ENCODE results near the gene KLHDC8A.

The KLHDC8A gene

DNA sequence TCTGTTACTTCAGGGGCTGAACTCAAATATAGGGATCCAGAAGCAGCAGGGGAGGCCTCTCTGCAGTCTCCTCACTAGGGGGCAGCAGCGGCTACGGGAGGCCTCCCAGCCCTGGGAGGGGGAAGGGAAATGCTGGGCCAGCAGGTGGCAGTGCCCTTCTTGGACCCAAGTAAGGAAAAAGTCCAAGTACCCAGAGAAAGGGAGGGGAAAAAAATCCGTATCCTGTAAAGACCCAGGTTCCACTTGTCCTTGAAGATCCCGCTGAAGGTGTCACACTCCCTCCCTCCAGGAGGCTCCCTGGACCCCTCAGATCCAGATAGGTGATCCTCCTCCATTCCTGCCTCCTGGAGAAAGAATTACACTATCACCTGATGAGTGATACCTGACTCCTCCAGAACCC lies 21.0 kb downstream of the KLHDC8A start:
- H3K4me3 ChIP-seq (ENCODE audit: low read depth, low read length) = no peak overlapping the region
- TF ChIP-seq, protein P1, sequence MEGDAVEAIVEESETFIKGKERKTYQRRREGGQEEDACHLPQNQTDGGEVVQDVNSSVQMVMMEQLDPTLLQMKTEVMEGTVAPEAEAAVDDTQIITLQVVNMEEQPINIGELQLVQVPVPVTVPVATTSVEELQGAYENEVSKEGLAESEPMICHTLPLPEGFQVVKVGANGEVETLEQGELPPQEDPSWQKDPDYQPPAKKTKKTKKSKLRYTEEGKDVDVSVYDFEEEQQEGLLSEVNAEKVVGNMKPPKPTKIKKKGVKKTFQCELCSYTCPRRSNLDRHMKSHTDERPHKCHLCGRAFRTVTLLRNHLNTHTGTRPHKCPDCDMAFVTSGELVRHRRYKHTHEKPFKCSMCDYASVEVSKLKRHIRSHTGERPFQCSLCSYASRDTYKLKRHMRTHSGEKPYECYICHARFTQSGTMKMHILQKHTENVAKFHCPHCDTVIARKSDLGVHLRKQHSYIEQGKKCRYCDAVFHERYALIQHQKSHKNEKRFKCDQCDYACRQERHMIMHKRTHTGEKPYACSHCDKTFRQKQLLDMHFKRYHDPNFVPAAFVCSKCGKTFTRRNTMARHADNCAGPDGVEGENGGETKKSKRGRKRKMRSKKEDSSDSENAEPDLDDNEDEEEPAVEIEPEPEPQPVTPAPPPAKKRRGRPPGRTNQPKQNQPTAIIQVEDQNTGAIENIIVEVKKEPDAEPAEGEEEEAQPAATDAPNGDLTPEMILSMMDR (IDR thresholded peaks at IDR 0.05; ENCODE audit: low read depth, low read length, missing control alignments) = peak; percentile 93
- no peak for DNase-seq (ENCODE audit: low read depth)

GRCh38 chr1:205332015-205332791 lies 24.5 kb downstream of the KLHDC8A start:
- H3K4me3 ChIP-seq (ENCODE audit: low read depth, low read length) = no peak overlapping the region
- TF ChIP-seq, protein P1 (IDR thresholded peaks at IDR 0.05; ENCODE audit: low read depth, low read length, missing control alignments) = no peak
- no peak for DNase-seq (ENCODE audit: low read depth)

GRCh38 chr1:205330150-205330549 lies 26.6 kb downstream of the KLHDC8A start:
- TF ChIP-seq, protein P1 (IDR thresholded peaks at IDR 0.05; ENCODE audit: low read depth, low read length, missing control alignments) = no peak
- DNase-seq (ENCODE audit: low read depth) = no peak
- H3K4me3 ChIP-seq (ENCODE audit: low read depth, low read length) = no peak overlapping the region

DNA sequence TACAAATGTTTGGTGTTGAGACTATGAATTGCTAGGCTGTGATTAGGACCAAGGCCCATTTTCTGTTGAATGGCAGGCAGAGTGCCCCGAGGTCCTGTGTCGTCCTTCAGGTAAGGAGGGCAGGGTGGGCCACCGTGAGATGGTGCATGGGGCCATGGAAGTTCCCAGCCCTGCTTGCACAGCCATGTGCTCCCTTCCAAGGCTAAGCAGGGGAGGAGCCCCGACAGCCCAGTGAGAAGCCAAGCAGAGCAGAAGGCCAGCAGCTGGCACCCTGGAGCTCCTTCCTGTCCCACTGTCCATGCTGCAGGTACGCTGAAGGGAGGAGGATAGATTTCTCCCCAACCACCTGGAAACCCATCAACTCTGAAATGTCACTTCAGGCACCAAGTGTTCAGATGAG lies 27.0 kb downstream of the KLHDC8A start:
- DNase-seq (ENCODE audit: low read depth) = no peak
- TF ChIP-seq, protein P1 (IDR thresholded peaks at IDR 0.05; ENCODE audit: low read depth, low read length, missing control alignments) = no peak

DNA sequence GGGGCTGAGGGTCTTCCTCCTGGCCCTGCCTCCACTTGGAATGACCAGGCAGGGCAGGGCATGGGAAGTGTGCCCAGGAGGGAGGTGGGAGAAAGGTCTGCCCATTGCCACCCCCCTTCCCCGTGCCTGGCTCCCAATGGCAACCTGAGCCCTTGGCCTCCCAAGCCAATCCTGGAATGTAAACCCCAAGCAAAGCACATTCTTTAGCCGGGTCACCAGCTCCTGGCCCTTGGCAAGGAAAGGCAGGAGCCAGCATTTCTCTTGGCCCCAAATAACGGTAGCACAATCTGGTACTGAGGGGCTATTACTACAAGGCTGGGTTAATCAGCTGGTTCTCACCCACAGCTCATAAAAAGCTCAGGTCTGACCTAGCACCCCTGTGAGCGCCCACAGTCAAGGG lies 28.2 kb downstream of the KLHDC8A start:
- no peak overlapping the region for H3K4me3 ChIP-seq (ENCODE audit: low read depth, low read length)
- no peak for DNase-seq (ENCODE audit: low read depth)
- TF ChIP-seq, protein P1 (IDR thresholded peaks at IDR 0.05; ENCODE audit: low read depth, low read length, missing control alignments) = no peak

More for the DNA sequence above, 27.0 kb downstream of the KLHDC8A start:
- H3K4me3 ChIP-seq (ENCODE audit: low read depth, low read length) = no peak overlapping the region

GRCh38 chr1:205326812-205327466 lies 29.8 kb downstream of the KLHDC8A start:
- TF ChIP-seq, protein P1 (IDR thresholded peaks at IDR 0.05; ENCODE audit: low read depth, low read length, missing control alignments) = no peak
- no peak for DNase-seq (ENCODE audit: low read depth)
- no peak overlapping the region for H3K4me3 ChIP-seq (ENCODE audit: low read depth, low read length)
